CD14-positive monocyte (primary cell): ENCODE results near the gene TXNL4A. TPM values are rescaled to one million over a fixed set of nuclear protein-coding genes. Genes with fewer than 3 reads are reported as not detected.

Experiments
- DNase-seq, 3 donors: peaks; one replicate each; pipeline ENCODE4 v3.0.0-alpha.2; 2011 to 2022
- H2AFZ ChIP-seq: 2 replicates; pipeline ENCODE4 v1.6.0; 2012; ENCODE audit warnings: mild to moderate bottlenecking, low read depth, low read length, inconsistent platforms; ENCODE audit not compliant: insufficient read depth, poor library complexity, severe bottlenecking
- H3K27ac ChIP-seq, 2 donors: 1 replicate in 1 of 2; 2 replicates in 1 of 2; pipeline ENCODE4 v1.5.1; 2012 to 2013; ENCODE audit warnings: low read length in 2 of 2, control low read depth in 1 of 2, inconsistent platforms in 1 of 2, low read depth in 1 of 2, mild to moderate bottlenecking in 1 of 2
- H3K27me3 ChIP-seq, 2 donors: one replicate each; pipeline versions ENCODE4 v1.6.0 to v1.6.1; 2011 to 2013; ENCODE audit warnings: low read length in 2 of 2; ENCODE audit not compliant: control insufficient read depth in 2 of 2, insufficient read depth in 2 of 2
- H3K36me3 ChIP-seq, 2 donors: replicated peaks in 1 of 2; 1 replicate in 1 of 2; 2 replicates in 1 of 2; pipeline versions ENCODE4 v1.5.1 to v1.6.1; 2012 to 2013; ENCODE audit warnings: low read length in 2 of 2, control low read depth in 1 of 2, inconsistent platforms in 1 of 2, mild to moderate bottlenecking in 1 of 2; ENCODE audit not compliant: insufficient read depth in 2 of 2, control insufficient read depth in 1 of 2
- H3K4me1 ChIP-seq, 2 donors: 1 replicate in 1 of 2; 2 replicates in 1 of 2; pipeline versions ENCODE4 v1.5.1 to v1.6.1; 2012 to 2013; ENCODE audit warnings: low read length in 2 of 2, control low read depth in 1 of 2, inconsistent platforms in 1 of 2, mild to moderate bottlenecking in 1 of 2, moderate library complexity in 1 of 2; ENCODE audit not compliant: insufficient read depth in 2 of 2, control insufficient read depth in 1 of 2
- H3K4me2 ChIP-seq: replicated peaks from 2 replicates; pipeline ENCODE3; 2012; ENCODE audit warnings: low read length, moderate library complexity, mild to moderate bottlenecking; ENCODE audit not compliant: poor library complexity, severe bottlenecking; ENCODE audit errors: extremely low read depth
- H3K4me3 ChIP-seq, 3 experiments: fragments of 200-600 bp in 1 of 3; sonication (generic) in 1 of 3; replicated peaks in 1 of 3; 1 replicate in 2 of 3; 2 replicates in 1 of 3; pipeline ENCODE4 v1.5.1; 2011 to 2013; ENCODE audit warnings: low read length in 3 of 3, mild to moderate bottlenecking in 3 of 3, control low read depth in 2 of 3, low read depth in 2 of 3, inconsistent platforms in 1 of 3, moderate library complexity in 1 of 3
- H3K79me2 ChIP-seq: 2 replicates; pipeline ENCODE4 v1.6.0; 2012; ENCODE audit warnings: mild to moderate bottlenecking, control low read depth, inconsistent platforms, low read length, moderate library complexity; ENCODE audit not compliant: insufficient read depth
- H3K9ac ChIP-seq: 2 replicates; pipeline ENCODE4 v1.6.0; 2017; ENCODE audit warnings: low read length, mild to moderate bottlenecking; ENCODE audit not compliant: insufficient read depth, poor library complexity, severe bottlenecking
- H3K9me3 ChIP-seq, 2 donors: replicated peaks in 1 of 2; 1 replicate in 1 of 2; 2 replicates in 1 of 2; pipeline versions ENCODE4 v1.5.1 to v1.6.1; 2012 to 2013; ENCODE audit warnings: low read length in 2 of 2, control low read depth in 1 of 2; ENCODE audit not compliant: control insufficient read depth in 1 of 2, insufficient read depth in 1 of 2
- H4K20me1 ChIP-seq: 2 replicates; pipeline ENCODE4 v1.6.0; 2012; ENCODE audit warnings: mild to moderate bottlenecking, low read length, control low read depth, moderate library complexity; ENCODE audit not compliant: insufficient read depth
- H3K27ac Mint-ChIP-seq, 7 donors: one replicate each; pipeline ENCODE4 v1.8.0; 2020; ENCODE audit warnings: mild to moderate bottlenecking in 7 of 7, mixed read lengths in 7 of 7, moderate library complexity in 6 of 7, inconsistent platforms in 2 of 7
- H3K27me3 Mint-ChIP-seq, 3 donors: one replicate each; pipeline ENCODE4 v1.8.0; 2021 to 2022; ENCODE audit warnings: low read depth in 3 of 3, mild to moderate bottlenecking in 3 of 3, mixed read lengths in 3 of 3, moderate library complexity in 3 of 3, inconsistent platforms in 1 of 3
- H3K36me3 Mint-ChIP-seq, 2 donors: one replicate each; pipeline ENCODE4 v1.8.0; 2020; ENCODE audit warnings: mixed read lengths in 2 of 2, inconsistent platforms in 1 of 2, mild to moderate bottlenecking in 1 of 2
- H3K4me1 Mint-ChIP-seq: one replicate; pipeline ENCODE4 v1.8.0; 2020; ENCODE audit warnings: mild to moderate bottlenecking, mixed read lengths
- H3K4me3 Mint-ChIP-seq, 2 donors: one replicate each; pipeline ENCODE4 v1.8.0; 2020; ENCODE audit warnings: mild to moderate bottlenecking in 2 of 2, mixed read lengths in 2 of 2, moderate library complexity in 1 of 2
- H3K9me3 Mint-ChIP-seq, 7 donors: one replicate each; pipeline ENCODE4 v1.8.0; 2020 to 2022; ENCODE audit warnings: mixed read lengths in 7 of 7, mild to moderate bottlenecking in 6 of 7, moderate library complexity in 6 of 7, inconsistent platforms in 2 of 7
- CTCF ChIP-seq: fragments of 200-600 bp; IDR thresholded peaks from one replicate; pipeline ENCODE4 v1.8.0; 2022; ENCODE audit warnings: antibody characterized with exemption, mild to moderate bottlenecking
- WGBS: methylation state at CpG from one replicate; pipeline ENCODE4 v1.1.5; 2013; ENCODE audit warnings: missing lambda C conversion rate; ENCODE audit not compliant: insufficient coverage; 5-methylcytosine and 5-hydroxymethylcytosine counted together
- intact Hi-C, 2 donors: fragments of 100-400 bp; cut with micrococcal nuclease; formaldehyde crosslinking; loops; one replicate each; pipeline versions ENCODE4 v1.15.0 to v1.15.1; 2023
- polyA plus RNA-seq, 3 donors: library from polyadenylated mRNA; depleted of rRNA in 1 of 3; unstranded in 2 of 3; stranded (reverse) in 1 of 3; fragments of 300-500 nt in 2 of 3; fragments of >200 nt in 1 of 3; fragmentation: Illumina TruSeq in 2 of 3; gene quantifications; 1 replicate in 2 of 3; 2 replicates in 1 of 3; pipeline ENCODE4 v1.2.3, GENCODE V29; 2012 to 2021

The TXNL4A gene
- polyA plus RNA-seq, 3 donors: 34.5 to 192 (median 150) TPM

- Histone ChIP-seq H3K36me3 (peaks cover 2 to 3% of the 10 kb centered on the region in 2 donors), H3K4me1 (peaks cover 16 to 21% of the 10 kb centered on the region in 2 donors), H3K27ac (peak within 1 kb of the TSS; percentile 6 to 75), H3K9ac (peak within 1 kb of the TSS; percentile 78), H2AFZ (peak within 1 kb of the TSS; percentile 86), H3K4me2 (peak within 1 kb of the TSS; percentile 75), H3K4me3 (peak within 1 kb of the TSS; percentile 53 to 85 (median 72)), H3K9me3 (no peaks in the 10 kb centered on the region), H4K20me1 (no peaks in the 10 kb centered on the region), H3K27me3 (no peaks in the 10 kb centered on the region), H3K79me2 (no peaks in the 10 kb centered on the region)
- Mint-ChIP-seq H3K27me3 (peaks cover 6 to 30% (median 20%) of the 10 kb centered on the region in 3 donors), H3K4me1 (peaks cover 23% of the 10 kb centered on the region), H3K27ac (peak within 1 kb of the TSS in 5 of 7 donors; percentile 30 to 90 (median 86)), H3K9me3 (peaks cover 0 to 4% (median 0%) of the 10 kb centered on the region in 7 donors), H3K4me3 (peak within 1 kb of the TSS; percentile 75 to 85), H3K36me3 (peaks cover 0 to 20% of the 10 kb centered on the region in 2 donors)
- TF ChIP-seq CTCF: peak; percentile 36
- WGBS: under 1% methylated on average over 59 of the region's 73 CpGs
- intact Hi-C loops: no loop called here
- peak; percentile 33 to 46 (median 39) for DNase-seq
Observed at GRCh38 chr18:79964330-79965118, 23.8 kb downstream of the TXNL4A start, which contains the start of gene HSBP1L1. HSBP1L1 (plus strand) TSS chr18:79964643; CDS start chr18:79964736, 93 bp downstream.

GRCh38 chr18:79963658-79964329 is 24.6 kb downstream of the TXNL4A start:
- intact Hi-C loops: no loop called here
- H3K9ac ChIP-seq: peak overlapping the region; percentile 78
- TF ChIP-seq CTCF: no peak
- no peak for DNase-seq
- H3K36me3 ChIP-seq: peaks cover 0 to 2% of the 10 kb centered on the region in 2 donors
- no peak overlapping the region for H3K27ac ChIP-seq
- H3K9me3 Mint-ChIP-seq: peaks cover 0 to 4% (median 0%) of the 10 kb centered on the region in 7 donors
- H3K27me3 Mint-ChIP-seq: peaks cover 6 to 30% (median 20%) of the 10 kb centered on the region in 3 donors
- H3K4me3 Mint-ChIP-seq: peak overlapping the region; percentile 52 to 53
- H3K27me3 ChIP-seq: no peaks in the 10 kb centered on the region
- peaks cover 16 to 21% of the 10 kb centered on the region in 2 donors for H3K4me1 ChIP-seq
- peak overlapping the region; percentile 86 for H2AFZ ChIP-seq
- H3K4me3 ChIP-seq: peak overlapping the region; percentile 20 to 85 (median 72)
- H3K4me2 ChIP-seq: peak overlapping the region; percentile 75
- no peaks in the 10 kb centered on the region for H3K79me2 ChIP-seq
- 79% methylated on average over 30 of the region's 30 CpGs for WGBS
- H4K20me1 ChIP-seq: no peaks in the 10 kb centered on the region
- peaks cover 23% of the 10 kb centered on the region for H3K4me1 Mint-ChIP-seq
- no peak overlapping the region for H3K27ac Mint-ChIP-seq
- peaks cover 0 to 14% of the 10 kb centered on the region in 2 donors for H3K36me3 Mint-ChIP-seq
- H3K9me3 ChIP-seq: no peaks in the 10 kb centered on the region
